T-helper 2 cell treated with Interferon-gamma antibody and Interleukin-4, amounts not matched to agents 5 μg/mL and 100 μg/mL, for 36 hours (primary cell): ENCODE data around the gene TMEM270.
"Not testable (repeated sequence)": the region's sequence is repeated elsewhere in the genome, so short reads cannot be mapped to it uniquely, and the experiment has no call there.

ENCODE experiments used
- DNase-seq: peaks from one replicate; pipeline ENCODE4 v3.0.0; 2021; ENCODE audit warnings: low spot score
- H3K27ac Mint-ChIP-seq: one replicate; pipeline ENCODE4 v1.8.0; 2021; ENCODE audit warnings: mild to moderate bottlenecking, mixed read lengths
- H3K27me3 Mint-ChIP-seq: one replicate; pipeline ENCODE4 v1.8.0; 2021; ENCODE audit warnings: low read depth, mixed read lengths
- H3K36me3 Mint-ChIP-seq: one replicate; pipeline ENCODE4 v1.8.0; 2021; ENCODE audit warnings: low read depth, mixed read lengths
- H3K4me1 Mint-ChIP-seq: one replicate; pipeline ENCODE4 v1.8.0; 2021; ENCODE audit warnings: low read depth, mixed read lengths
- H3K4me3 Mint-ChIP-seq: one replicate; pipeline ENCODE4 v1.8.0; 2022; ENCODE audit warnings: mild to moderate bottlenecking, moderate library complexity, mixed read lengths
- H3K9me3 Mint-ChIP-seq: one replicate; pipeline ENCODE4 v1.8.0; 2021; ENCODE audit warnings: mixed read lengths

The TMEM270 gene, protein sequence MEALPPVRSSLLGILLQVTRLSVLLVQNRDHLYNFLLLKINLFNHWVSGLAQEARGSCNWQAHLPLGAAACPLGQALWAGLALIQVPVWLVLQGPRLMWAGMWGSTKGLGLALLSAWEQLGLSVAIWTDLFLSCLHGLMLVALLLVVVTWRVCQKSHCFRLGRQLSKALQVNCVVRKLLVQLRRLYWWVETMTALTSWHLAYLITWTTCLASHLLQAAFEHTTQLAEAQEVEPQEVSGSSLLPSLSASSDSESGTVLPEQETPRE

GRCh38 chr7:73860859-73861258 lies at the start of gene TMEM270:
Gene TMEM270, plus strand, starts transcription at chr7:73861159. Its CDS starts 36 bp downstream, at chr7:73861195.
- no peak within 1 kb of the TSS for H3K27ac Mint-ChIP-seq
- no peaks in the 10 kb centered on the region for H3K36me3 Mint-ChIP-seq
- H3K9me3 Mint-ChIP-seq = no peaks in the 10 kb centered on the region
- peaks cover 15% of the 10 kb centered on the region for H3K27me3 Mint-ChIP-seq
- no peak for DNase-seq
- no peaks in the 10 kb centered on the region for H3K4me1 Mint-ChIP-seq
- no peak within 1 kb of the TSS for H3K4me3 Mint-ChIP-seq

- no peaks in the 10 kb centered on the region for H3K4me1 Mint-ChIP-seq
- peak; percentile 35 for DNase-seq
- no peak overlapping the region for H3K27ac Mint-ChIP-seq
- H3K27me3 Mint-ChIP-seq = peaks cover 7% of the 10 kb centered on the region
- no peak overlapping the region for H3K4me3 Mint-ChIP-seq
- H3K36me3 Mint-ChIP-seq = no peaks in the 10 kb centered on the region
- no peaks in the 10 kb centered on the region for H3K9me3 Mint-ChIP-seq
Measured at GRCh38 chr7:73811760-73812168, 49.2 kb upstream of the TMEM270 start.

- no peak overlapping the region for H3K4me3 Mint-ChIP-seq
- no peaks in the 10 kb centered on the region for H3K36me3 Mint-ChIP-seq
- no peak for DNase-seq
- H3K27ac Mint-ChIP-seq = no peak overlapping the region
- peaks cover 7% of the 10 kb centered on the region for H3K27me3 Mint-ChIP-seq
- no peaks in the 10 kb centered on the region for H3K9me3 Mint-ChIP-seq
- H3K4me1 Mint-ChIP-seq = no peaks in the 10 kb centered on the region
Measured at GRCh38 chr7:73812996-73813395, 48.0 kb upstream of the TMEM270 start.

GRCh38 chr7:73815436-73815835 lies 45.5 kb upstream of the TMEM270 start:
- Mint-ChIP-seq H3K27me3 (peaks cover 12% of the 10 kb centered on the region), H3K9me3 (no peaks in the 10 kb centered on the region), H3K4me3 (no peak overlapping the region), H3K36me3 (no peaks in the 10 kb centered on the region), H3K27ac (no peak overlapping the region), H3K4me1 (no peaks in the 10 kb centered on the region)
- DNase-seq = no peak

DNA sequence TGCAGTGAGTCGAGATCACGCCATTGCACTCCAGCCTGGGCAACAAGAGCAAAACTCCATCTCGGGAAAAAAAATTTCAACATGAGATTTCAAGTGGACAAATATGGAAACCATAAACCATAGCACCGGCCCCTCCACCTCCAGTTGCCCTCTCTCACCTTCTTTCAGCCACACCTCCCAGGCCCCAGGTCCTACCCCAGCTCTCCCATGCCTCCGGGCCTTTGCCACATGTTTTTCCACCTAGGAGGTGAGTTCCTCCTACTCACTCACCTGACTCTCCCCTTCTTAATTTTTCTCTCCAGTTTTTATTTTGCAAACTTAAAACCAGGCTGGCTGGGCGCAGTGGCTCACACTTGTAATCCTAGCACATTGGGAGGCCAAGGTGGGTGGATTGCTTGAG lies 43.8 kb upstream of the TMEM270 start:
- peaks cover 11% of the 10 kb centered on the region for H3K27me3 Mint-ChIP-seq
- H3K36me3 Mint-ChIP-seq = no peaks in the 10 kb centered on the region
- H3K4me3 Mint-ChIP-seq = no peak overlapping the region
- H3K9me3 Mint-ChIP-seq = no peaks in the 10 kb centered on the region
- DNase-seq = no peak
- H3K27ac Mint-ChIP-seq = no peak overlapping the region
- no peaks in the 10 kb centered on the region for H3K4me1 Mint-ChIP-seq

GRCh38 chr7:73820013-73820412 lies 40.9 kb upstream of the TMEM270 start:
- no peak for DNase-seq
- no peaks in the 10 kb centered on the region for H3K9me3 Mint-ChIP-seq
- H3K27ac Mint-ChIP-seq = no peak overlapping the region
- H3K36me3 Mint-ChIP-seq = no peaks in the 10 kb centered on the region
- no peak overlapping the region for H3K4me3 Mint-ChIP-seq
- H3K27me3 Mint-ChIP-seq = peaks cover 8% of the 10 kb centered on the region
- H3K4me1 Mint-ChIP-seq = no peaks in the 10 kb centered on the region

GRCh38 chr7:73821597-73822285 lies 39.2 kb upstream of the TMEM270 start:
- DNase-seq, H3K4me1 Mint-ChIP-seq, H3K36me3 Mint-ChIP-seq, H3K4me3 Mint-ChIP-seq, H3K27ac Mint-ChIP-seq, H3K9me3 Mint-ChIP-seq: not testable (repeated sequence)
- H3K27me3 Mint-ChIP-seq = peaks cover 10% of the 10 kb centered on the region

GRCh38 chr7:73822319-73823173 lies 38.4 kb upstream of the TMEM270 start:
- no peaks in the 10 kb centered on the region for H3K36me3 Mint-ChIP-seq
- peaks cover 10% of the 10 kb centered on the region for H3K4me1 Mint-ChIP-seq
- H3K9me3 Mint-ChIP-seq = no peaks in the 10 kb centered on the region
- H3K27ac Mint-ChIP-seq = no peak overlapping the region
- no peak for DNase-seq
- peaks cover 15% of the 10 kb centered on the region for H3K27me3 Mint-ChIP-seq
- no peak overlapping the region for H3K4me3 Mint-ChIP-seq

DNA sequence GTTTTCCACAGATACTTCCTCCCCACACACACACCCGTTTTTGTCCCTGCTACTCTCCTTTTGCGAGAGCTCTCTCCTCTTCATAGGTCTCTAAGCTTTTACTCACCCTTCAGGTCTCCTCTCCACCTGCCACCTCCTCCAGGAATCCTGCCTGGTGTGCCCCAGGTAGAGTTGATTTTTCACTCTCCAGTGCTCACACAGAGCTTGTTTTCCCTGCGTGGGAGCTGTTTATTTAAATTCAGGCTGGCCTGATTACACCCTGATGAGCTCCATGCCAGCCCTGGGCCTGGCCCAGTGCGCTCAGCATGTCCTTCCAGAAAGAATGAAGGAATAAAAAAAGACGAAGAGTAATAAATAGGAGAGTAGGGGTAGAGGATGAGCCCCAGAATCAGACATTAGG lies 37.7 kb upstream of the TMEM270 start:
- Mint-ChIP-seq H3K27ac (no peak overlapping the region), H3K36me3 (no peaks in the 10 kb centered on the region), H3K4me3 (no peak overlapping the region), H3K27me3 (peaks cover 18% of the 10 kb centered on the region), H3K4me1 (peaks cover 16% of the 10 kb centered on the region), H3K9me3 (no peaks in the 10 kb centered on the region)
- no peak for DNase-seq

DNA sequence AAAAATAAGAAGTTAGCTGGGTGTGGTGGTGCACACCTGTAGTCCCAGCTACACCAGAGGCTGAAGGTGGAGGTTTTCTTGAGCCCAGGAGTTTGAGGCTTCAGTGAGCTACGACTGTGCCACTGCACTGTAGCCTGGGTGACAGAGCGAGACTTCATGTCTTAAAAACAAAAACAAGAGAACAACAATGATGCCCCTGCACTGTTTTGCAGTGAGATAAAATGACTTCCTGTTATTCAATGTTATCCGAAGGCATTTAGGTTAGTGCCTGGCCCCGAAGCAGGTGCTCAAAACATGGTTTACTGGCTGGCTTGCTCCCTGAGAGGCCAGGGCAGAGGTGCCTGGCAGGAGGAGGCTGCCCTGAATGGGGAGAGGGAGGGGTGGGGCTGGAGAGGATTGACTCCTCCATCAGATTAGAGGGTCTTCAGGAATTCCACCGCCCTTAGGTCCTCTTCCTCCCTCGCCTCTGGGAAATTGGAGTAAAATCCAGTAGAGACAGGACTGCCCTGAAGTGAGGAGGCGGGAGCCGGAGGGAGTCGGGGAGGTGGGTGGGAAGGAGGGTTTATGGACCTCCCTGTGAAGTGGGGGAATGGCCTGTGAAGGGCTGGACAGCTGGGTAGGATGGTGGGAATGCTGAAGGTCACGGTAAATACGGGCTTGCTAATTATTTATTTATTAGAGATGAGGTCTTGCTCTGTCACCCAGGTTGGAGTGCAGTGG lies 36.9 kb upstream of the TMEM270 start:
- H3K4me1 Mint-ChIP-seq = peaks cover 22% of the 10 kb centered on the region
- no peaks in the 10 kb centered on the region for H3K36me3 Mint-ChIP-seq
- H3K27me3 Mint-ChIP-seq = peaks cover 17% of the 10 kb centered on the region
- no peak for DNase-seq
- no peaks in the 10 kb centered on the region for H3K9me3 Mint-ChIP-seq
- H3K4me3 Mint-ChIP-seq = no peak overlapping the region
- H3K27ac Mint-ChIP-seq = no peak overlapping the region

DNA sequence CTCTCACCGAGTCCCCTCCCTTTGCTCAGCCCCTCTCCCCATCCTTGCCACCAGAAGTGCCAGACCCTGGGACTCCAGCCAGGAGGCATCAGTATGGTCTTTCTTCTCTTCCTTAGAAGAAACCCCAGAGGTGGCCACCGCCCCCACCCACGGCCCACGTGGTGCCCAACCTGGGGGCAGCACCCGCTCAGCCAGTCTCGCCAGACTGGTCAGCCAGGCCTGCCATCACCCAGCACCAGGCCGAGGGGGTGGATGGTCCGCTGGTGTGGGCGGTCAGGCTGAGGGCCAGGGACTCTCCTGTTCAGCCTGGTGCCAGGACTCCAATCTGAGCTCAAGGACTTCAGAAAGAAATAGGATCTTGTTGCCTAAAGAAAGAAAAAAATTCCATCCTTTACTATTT lies 36.0 kb upstream of the TMEM270 start:
- no peaks in the 10 kb centered on the region for H3K36me3 Mint-ChIP-seq
- peaks cover 14% of the 10 kb centered on the region for H3K27me3 Mint-ChIP-seq
- H3K9me3 Mint-ChIP-seq = no peaks in the 10 kb centered on the region
- H3K4me1 Mint-ChIP-seq = peaks cover 22% of the 10 kb centered on the region
- no peak for DNase-seq
- no peak overlapping the region for H3K27ac Mint-ChIP-seq
- no peak overlapping the region for H3K4me3 Mint-ChIP-seq

DNA sequence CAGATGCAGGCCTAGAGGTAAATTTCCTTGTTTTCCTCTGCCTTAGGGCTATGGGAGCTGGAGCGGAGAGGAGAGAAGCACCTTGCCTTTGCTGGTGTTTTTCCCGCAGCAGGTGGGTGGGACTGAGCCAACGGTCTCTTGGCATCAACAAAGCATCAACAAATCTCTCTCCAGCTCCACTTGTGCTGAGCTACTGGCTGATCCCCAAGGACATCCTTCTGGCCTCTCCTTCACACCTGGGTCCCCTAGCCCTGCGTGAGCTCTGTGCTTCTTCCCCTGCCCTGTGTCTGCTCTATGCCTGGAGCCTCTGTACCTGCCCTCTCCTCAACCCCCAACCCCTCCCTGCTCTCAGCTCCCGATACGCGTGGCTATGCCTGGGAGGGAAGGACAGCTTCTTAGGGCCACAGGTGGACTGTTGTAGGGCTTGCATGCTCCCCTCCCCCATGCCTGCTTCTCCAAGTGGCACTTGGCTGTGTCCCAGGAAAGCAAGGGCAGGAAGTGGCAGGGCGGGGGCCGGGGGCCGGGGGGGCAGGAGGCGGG lies 33.3 kb upstream of the TMEM270 start:
- Mint-ChIP-seq H3K4me3 (no peak overlapping the region), H3K27ac (no peak overlapping the region), H3K27me3 (peaks cover 14% of the 10 kb centered on the region), H3K9me3 (no peaks in the 10 kb centered on the region), H3K4me1 (peaks cover 22% of the 10 kb centered on the region), H3K36me3 (no peaks in the 10 kb centered on the region)
- DNase-seq = no peak

GRCh38 chr7:73828107-73828803 lies 32.7 kb upstream of the TMEM270 start:
- Mint-ChIP-seq H3K27me3 (peaks cover 14% of the 10 kb centered on the region), H3K4me3 (no peak overlapping the region), H3K9me3 (no peaks in the 10 kb centered on the region), H3K4me1 (peaks cover 22% of the 10 kb centered on the region), H3K27ac (no peak overlapping the region), H3K36me3 (no peaks in the 10 kb centered on the region)
- peak; percentile 25 for DNase-seq
